Measurements from ENCODE around the gene TRAPPC10.

TRAPPC10 gene, protein sequence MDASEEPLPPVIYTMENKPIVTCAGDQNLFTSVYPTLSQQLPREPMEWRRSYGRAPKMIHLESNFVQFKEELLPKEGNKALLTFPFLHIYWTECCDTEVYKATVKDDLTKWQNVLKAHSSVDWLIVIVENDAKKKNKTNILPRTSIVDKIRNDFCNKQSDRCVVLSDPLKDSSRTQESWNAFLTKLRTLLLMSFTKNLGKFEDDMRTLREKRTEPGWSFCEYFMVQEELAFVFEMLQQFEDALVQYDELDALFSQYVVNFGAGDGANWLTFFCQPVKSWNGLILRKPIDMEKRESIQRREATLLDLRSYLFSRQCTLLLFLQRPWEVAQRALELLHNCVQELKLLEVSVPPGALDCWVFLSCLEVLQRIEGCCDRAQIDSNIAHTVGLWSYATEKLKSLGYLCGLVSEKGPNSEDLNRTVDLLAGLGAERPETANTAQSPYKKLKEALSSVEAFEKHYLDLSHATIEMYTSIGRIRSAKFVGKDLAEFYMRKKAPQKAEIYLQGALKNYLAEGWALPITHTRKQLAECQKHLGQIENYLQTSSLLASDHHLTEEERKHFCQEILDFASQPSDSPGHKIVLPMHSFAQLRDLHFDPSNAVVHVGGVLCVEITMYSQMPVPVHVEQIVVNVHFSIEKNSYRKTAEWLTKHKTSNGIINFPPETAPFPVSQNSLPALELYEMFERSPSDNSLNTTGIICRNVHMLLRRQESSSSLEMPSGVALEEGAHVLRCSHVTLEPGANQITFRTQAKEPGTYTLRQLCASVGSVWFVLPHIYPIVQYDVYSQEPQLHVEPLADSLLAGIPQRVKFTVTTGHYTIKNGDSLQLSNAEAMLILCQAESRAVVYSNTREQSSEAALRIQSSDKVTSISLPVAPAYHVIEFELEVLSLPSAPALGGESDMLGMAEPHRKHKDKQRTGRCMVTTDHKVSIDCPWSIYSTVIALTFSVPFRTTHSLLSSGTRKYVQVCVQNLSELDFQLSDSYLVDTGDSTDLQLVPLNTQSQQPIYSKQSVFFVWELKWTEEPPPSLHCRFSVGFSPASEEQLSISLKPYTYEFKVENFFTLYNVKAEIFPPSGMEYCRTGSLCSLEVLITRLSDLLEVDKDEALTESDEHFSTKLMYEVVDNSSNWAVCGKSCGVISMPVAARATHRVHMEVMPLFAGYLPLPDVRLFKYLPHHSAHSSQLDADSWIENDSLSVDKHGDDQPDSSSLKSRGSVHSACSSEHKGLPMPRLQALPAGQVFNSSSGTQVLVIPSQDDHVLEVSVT

DNA sequence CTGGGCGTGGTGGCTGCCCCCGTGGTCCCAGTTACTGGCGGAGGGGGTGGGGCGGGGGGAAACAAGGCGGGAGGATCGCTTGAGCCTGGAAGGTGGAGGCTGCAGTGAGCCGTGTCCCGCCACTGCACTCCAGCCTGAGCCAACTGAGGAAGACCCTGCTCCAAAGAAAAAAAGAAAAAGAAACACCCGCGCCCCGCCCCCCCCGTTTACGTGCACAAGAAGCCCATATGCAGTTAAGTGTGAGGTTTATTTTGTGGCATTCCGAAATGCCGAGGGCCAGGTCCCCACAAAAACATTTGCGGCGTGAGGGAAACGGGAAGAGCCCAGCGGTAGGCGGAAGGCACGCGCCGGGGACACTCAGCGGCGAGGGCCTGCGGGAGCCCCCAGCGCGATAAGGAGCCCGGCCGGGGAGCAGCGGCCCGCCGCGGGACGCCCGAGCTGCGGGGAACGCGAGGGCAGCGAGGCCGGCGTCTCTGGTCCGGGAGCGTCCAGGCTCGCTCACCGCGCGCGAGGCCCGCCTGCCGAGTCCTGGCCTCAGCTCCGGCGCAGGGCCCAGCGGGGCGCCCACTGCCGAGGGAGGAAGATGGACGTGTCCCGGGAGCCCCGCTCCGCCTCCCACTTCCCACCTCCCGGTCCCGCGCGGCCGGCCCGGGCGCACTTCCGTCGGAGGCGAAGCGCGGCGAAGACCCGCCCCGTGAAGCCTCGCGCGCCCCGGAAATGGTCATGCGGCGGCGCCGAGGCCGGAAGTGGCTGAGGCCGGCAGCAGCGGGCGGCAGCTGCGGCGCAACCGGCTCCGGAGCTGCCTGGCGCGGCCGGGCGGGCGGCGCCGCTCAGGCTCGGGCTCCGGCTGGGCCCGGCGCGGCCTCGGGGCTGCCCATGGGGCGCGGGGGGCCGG, at the start of gene TRAPPC10:
Gene TRAPPC10 (plus strand): TSS at position 731 of the 895 bp plus-strand sequence. CDS start 185 bp downstream, outside the sequence.
- H3K4me1 ChIP-seq (ENCODE audit: control insufficient read depth in 1 of 2, insufficient read depth in 2 of 2, low read length in 2 of 2), result peaks cover 16 to 22% of the 10 kb centered on the region in 2 donors
- H3K9me3 ChIP-seq (ENCODE audit: control insufficient read depth in 1 of 2, low read length in 2 of 2), result no peaks in the 10 kb centered on the region
- peak within 1 kb of the TSS; percentile 92 for H3K27ac ChIP-seq (ENCODE audit: low read depth, low read length)
- no peaks in the 10 kb centered on the region for H3K36me3 ChIP-seq (ENCODE audit: control insufficient read depth in 1 of 2, insufficient read depth in 2 of 2, low read length in 2 of 2)
- H3K4me3 ChIP-seq (ENCODE audit: low read depth in 1 of 2, low read length in 2 of 2), result peak within 1 kb of the TSS; percentile 77 to 79
- H3K9ac ChIP-seq (ENCODE audit: low read depth in 1 of 2, low read length in 2 of 2), result peak within 1 kb of the TSS; percentile 69 to 75
- H3K27me3 ChIP-seq (ENCODE audit: control insufficient read depth in 1 of 2, insufficient read depth in 2 of 2, low read length in 2 of 2), result no peaks in the 10 kb centered on the region

DNA sequence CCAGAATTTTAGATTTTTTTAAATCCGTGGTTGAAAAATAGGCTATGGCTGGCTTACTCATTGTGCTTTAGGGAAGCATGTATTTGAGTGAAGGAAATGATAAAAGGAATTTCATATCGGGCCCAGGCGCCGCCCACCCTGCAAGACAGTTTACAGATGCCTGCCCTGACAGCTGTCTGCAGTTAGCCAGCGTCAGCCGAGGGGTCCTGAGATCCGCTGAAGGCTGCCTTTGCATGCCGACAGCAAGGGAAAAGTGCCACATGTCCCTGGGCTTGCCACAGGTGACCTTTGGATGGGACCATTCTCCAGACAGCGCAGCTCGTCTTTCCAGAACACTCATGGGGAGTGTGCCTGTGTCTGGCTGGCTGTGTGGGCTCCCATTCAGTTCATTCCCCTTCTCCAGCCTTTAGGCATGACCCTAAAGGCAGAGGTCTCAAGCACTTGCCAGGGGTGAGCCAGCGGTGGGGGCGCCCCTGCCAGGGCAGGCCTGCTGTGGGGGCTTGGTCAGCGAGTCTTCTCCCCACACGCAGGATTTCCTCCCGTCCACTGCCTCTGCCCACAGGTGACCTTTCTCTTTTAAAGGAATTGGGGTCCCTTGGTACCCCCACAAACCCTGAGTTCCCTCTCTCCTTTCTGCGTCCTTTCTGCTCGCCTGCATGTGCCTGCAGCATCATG, 46.1 kb upstream of the TRAPPC10 start:
- Histone ChIP-seq H3K27me3 (ENCODE audit: control insufficient read depth in 1 of 2, insufficient read depth in 2 of 2, low read length in 2 of 2) (no peaks in the 10 kb centered on the region), H3K4me3 (ENCODE audit: low read depth in 1 of 2, low read length in 2 of 2) (no peak overlapping the region), H3K4me1 (ENCODE audit: control insufficient read depth in 1 of 2, insufficient read depth in 2 of 2, low read length in 2 of 2) (no peaks in the 10 kb centered on the region), H3K36me3 (ENCODE audit: control insufficient read depth in 1 of 2, insufficient read depth in 2 of 2, low read length in 2 of 2) (peaks cover 23 to 55% of the 10 kb centered on the region in 2 donors), H3K9me3 (ENCODE audit: control insufficient read depth in 1 of 2, low read length in 2 of 2) (no peaks in the 10 kb centered on the region), H3K9ac (ENCODE audit: low read depth in 1 of 2, low read length in 2 of 2) (no peak overlapping the region), H3K27ac (ENCODE audit: low read depth, low read length) (no peak overlapping the region)

DNA sequence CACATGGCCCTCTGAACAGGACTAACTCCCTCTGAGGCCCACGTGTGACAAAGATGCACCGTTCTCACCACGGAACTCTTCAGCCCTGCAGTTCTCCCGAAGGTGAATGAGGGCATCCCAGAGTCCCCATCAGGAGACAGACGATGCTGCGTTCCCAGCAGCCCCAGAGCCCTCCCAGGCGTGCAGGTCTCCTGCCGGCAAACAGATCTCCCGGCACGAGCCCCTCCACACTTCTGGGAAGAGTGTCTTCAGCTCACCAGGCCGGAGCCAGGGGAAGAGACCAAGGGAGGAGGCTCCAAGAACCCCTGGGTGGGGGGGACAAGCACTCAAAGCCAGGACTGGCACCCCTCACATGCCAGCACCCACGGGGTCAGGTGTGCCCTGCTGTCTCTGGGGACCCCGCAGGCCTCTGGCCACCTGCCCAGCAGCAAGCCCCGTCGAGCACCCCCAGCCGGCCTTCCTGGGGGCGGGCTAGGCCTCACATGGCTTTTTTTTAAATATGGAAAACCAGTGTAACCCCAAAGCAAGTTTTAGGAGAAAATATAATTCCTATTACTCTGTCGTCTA, 45.1 kb upstream of the TRAPPC10 start:
- no peak overlapping the region for H3K27ac ChIP-seq (ENCODE audit: low read depth, low read length)
- no peak overlapping the region for H3K9ac ChIP-seq (ENCODE audit: low read depth in 1 of 2, low read length in 2 of 2)
- no peak overlapping the region for H3K4me3 ChIP-seq (ENCODE audit: low read depth in 1 of 2, low read length in 2 of 2)
- no peaks in the 10 kb centered on the region for H3K9me3 ChIP-seq (ENCODE audit: control insufficient read depth in 1 of 2, low read length in 2 of 2)
- H3K36me3 ChIP-seq (ENCODE audit: control insufficient read depth in 1 of 2, insufficient read depth in 2 of 2, low read length in 2 of 2), result peaks cover 26 to 58% of the 10 kb centered on the region in 2 donors
- no peaks in the 10 kb centered on the region for H3K27me3 ChIP-seq (ENCODE audit: control insufficient read depth in 1 of 2, insufficient read depth in 2 of 2, low read length in 2 of 2)
- no peaks in the 10 kb centered on the region for H3K4me1 ChIP-seq (ENCODE audit: control insufficient read depth in 1 of 2, insufficient read depth in 2 of 2, low read length in 2 of 2)

- H3K4me1 ChIP-seq (ENCODE audit: control insufficient read depth in 1 of 2, insufficient read depth in 2 of 2, low read length in 2 of 2), result no peaks in the 10 kb centered on the region
- H3K9ac ChIP-seq (ENCODE audit: low read depth in 1 of 2, low read length in 2 of 2), result no peak overlapping the region
- H3K36me3 ChIP-seq (ENCODE audit: control insufficient read depth in 1 of 2, insufficient read depth in 2 of 2, low read length in 2 of 2), result peaks cover 26 to 61% of the 10 kb centered on the region in 2 donors
- no peaks in the 10 kb centered on the region for H3K9me3 ChIP-seq (ENCODE audit: control insufficient read depth in 1 of 2, low read length in 2 of 2)
- no peaks in the 10 kb centered on the region for H3K27me3 ChIP-seq (ENCODE audit: control insufficient read depth in 1 of 2, insufficient read depth in 2 of 2, low read length in 2 of 2)
- H3K27ac ChIP-seq (ENCODE audit: low read depth, low read length), result no peak overlapping the region
- no peak overlapping the region for H3K4me3 ChIP-seq (ENCODE audit: low read depth in 1 of 2, low read length in 2 of 2)
Measured at GRCh38 chr21:43967981-43968380, 44.1 kb upstream of the TRAPPC10 start.

DNA sequence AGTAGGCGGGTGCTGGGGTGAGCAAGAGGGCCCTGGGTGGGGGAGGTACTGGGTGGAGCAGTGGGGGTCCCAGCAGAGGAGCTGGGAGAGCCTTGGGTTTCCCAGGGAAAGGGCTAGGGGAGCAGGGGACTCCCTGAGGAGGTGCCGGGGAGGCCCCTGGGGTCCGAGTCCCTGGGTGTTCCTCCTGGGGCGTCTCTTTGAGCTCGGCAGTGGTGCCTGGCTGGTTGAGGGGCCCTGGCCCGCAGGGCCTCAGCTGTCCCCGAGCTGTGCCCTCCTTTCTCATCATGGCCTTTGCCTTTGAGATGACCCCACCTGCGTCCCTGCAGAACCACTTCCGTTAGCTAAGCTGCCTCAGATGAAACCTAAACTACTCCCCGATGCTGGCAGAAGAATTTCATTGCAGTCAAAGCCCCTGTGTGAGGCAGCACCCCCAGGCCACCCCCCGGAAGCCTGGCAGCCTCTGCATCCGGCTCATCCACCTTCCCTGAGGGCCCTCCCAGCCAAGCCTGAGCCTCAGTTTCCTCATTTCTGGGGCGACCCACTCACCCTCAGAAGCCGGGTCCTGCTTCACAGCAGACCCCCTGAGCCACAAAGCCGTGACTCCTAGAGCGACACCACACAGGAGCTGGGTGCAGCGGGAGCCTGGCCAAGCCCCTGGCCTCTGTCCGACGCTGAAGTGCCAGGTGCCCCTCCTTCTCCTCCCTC, 43.5 kb upstream of the TRAPPC10 start:
- H3K4me1 ChIP-seq (ENCODE audit: control insufficient read depth in 1 of 2, insufficient read depth in 2 of 2, low read length in 2 of 2), result no peaks in the 10 kb centered on the region
- no peak overlapping the region for H3K9ac ChIP-seq (ENCODE audit: low read depth in 1 of 2, low read length in 2 of 2)
- no peak overlapping the region for H3K4me3 ChIP-seq (ENCODE audit: low read depth in 1 of 2, low read length in 2 of 2)
- no peaks in the 10 kb centered on the region for H3K27me3 ChIP-seq (ENCODE audit: control insufficient read depth in 1 of 2, insufficient read depth in 2 of 2, low read length in 2 of 2)
- peaks cover 26 to 62% of the 10 kb centered on the region in 2 donors for H3K36me3 ChIP-seq (ENCODE audit: control insufficient read depth in 1 of 2, insufficient read depth in 2 of 2, low read length in 2 of 2)
- H3K9me3 ChIP-seq (ENCODE audit: control insufficient read depth in 1 of 2, low read length in 2 of 2), result no peaks in the 10 kb centered on the region
- no peak overlapping the region for H3K27ac ChIP-seq (ENCODE audit: low read depth, low read length)

DNA sequence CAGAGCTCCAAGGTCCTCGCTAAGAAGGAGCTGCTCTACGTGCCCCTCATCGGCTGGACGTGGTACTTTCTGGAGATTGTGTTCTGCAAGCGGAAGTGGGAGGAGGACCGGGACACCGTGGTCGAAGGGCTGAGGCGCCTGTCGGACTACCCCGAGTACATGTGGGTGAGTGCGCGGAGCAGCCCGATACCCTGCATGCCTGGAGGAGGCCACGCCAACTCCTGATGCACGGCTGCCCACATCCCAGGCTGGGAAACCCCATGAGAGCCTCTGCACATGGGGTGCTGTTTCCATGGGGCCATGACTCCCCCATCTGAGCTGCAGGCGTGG, 43.0 kb upstream of the TRAPPC10 start:
- H3K27me3 ChIP-seq (ENCODE audit: control insufficient read depth in 1 of 2, insufficient read depth in 2 of 2, low read length in 2 of 2), result no peaks in the 10 kb centered on the region
- no peaks in the 10 kb centered on the region for H3K4me1 ChIP-seq (ENCODE audit: control insufficient read depth in 1 of 2, insufficient read depth in 2 of 2, low read length in 2 of 2)
- no peak overlapping the region for H3K27ac ChIP-seq (ENCODE audit: low read depth, low read length)
- no peak overlapping the region for H3K4me3 ChIP-seq (ENCODE audit: low read depth in 1 of 2, low read length in 2 of 2)
- H3K36me3 ChIP-seq (ENCODE audit: control insufficient read depth in 1 of 2, insufficient read depth in 2 of 2, low read length in 2 of 2), result peaks cover 26 to 62% of the 10 kb centered on the region in 2 donors
- no peaks in the 10 kb centered on the region for H3K9me3 ChIP-seq (ENCODE audit: control insufficient read depth in 1 of 2, low read length in 2 of 2)
- H3K9ac ChIP-seq (ENCODE audit: low read depth in 1 of 2, low read length in 2 of 2), result no peak overlapping the region

GRCh38 chr21:43970551-43970950, 41.6 kb upstream of the TRAPPC10 start:
- Histone ChIP-seq H3K36me3 (ENCODE audit: control insufficient read depth in 1 of 2, insufficient read depth in 2 of 2, low read length in 2 of 2) (peaks cover 26 to 66% of the 10 kb centered on the region in 2 donors), H3K27ac (ENCODE audit: low read depth, low read length) (no peak overlapping the region)

DNA sequence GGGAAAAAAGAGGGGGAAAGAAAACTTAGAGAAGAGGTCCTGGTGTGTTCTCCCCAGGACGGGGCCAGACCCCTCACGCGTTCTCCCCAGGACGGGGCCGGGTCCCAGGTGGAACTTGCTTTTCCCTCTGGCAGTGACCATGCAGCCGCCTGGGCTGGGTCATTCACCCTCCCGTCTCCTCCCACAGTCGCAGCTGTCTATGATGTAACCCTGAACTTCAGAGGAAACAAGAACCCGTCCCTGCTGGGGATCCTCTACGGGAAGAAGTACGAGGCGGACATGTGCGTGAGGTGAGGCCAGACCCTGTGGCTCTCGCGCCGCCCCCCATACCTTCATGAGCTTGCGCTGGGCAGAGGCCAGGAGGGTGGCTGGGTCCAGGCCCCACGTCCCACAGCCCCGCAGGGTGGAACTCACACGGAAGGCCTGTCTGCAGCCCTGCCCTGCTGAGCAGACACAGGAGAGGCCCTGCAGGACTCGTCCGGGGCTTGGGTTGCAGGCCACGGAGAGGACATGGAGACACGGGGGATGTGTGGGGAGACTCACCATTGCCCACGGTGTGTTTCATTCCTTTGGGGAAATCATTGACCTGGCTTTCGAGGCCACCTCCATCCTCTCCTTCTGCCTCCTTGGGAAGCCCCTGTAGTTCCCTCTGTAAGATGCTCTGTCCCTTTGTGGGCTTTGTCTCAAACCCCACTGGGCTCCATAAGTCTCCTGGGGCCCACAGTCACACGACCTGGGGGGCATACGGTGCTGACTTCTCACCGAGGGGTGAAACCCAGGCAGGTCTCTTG, 40.7 kb upstream of the TRAPPC10 start:
- no peak overlapping the region for H3K9ac ChIP-seq (ENCODE audit: low read depth in 1 of 2, low read length in 2 of 2)
- H3K27me3 ChIP-seq (ENCODE audit: control insufficient read depth in 1 of 2, insufficient read depth in 2 of 2, low read length in 2 of 2), result no peaks in the 10 kb centered on the region
- H3K36me3 ChIP-seq (ENCODE audit: control insufficient read depth in 1 of 2, insufficient read depth in 2 of 2, low read length in 2 of 2), result peaks cover 26 to 64% of the 10 kb centered on the region in 2 donors
- peaks cover 0 to 6% of the 10 kb centered on the region in 2 donors for H3K4me1 ChIP-seq (ENCODE audit: control insufficient read depth in 1 of 2, insufficient read depth in 2 of 2, low read length in 2 of 2)
- H3K9me3 ChIP-seq (ENCODE audit: control insufficient read depth in 1 of 2, low read length in 2 of 2), result no peaks in the 10 kb centered on the region
- no peak overlapping the region for H3K4me3 ChIP-seq (ENCODE audit: low read depth in 1 of 2, low read length in 2 of 2)
- no peak overlapping the region for H3K27ac ChIP-seq (ENCODE audit: low read depth, low read length)

More at GRCh38 chr21:43970551-43970950, 41.6 kb upstream of the TRAPPC10 start:
- Histone ChIP-seq H3K9ac (ENCODE audit: low read depth in 1 of 2, low read length in 2 of 2) (no peak overlapping the region), H3K4me1 (ENCODE audit: control insufficient read depth in 1 of 2, insufficient read depth in 2 of 2, low read length in 2 of 2) (peaks cover 0 to 6% of the 10 kb centered on the region in 2 donors), H3K4me3 (ENCODE audit: low read depth in 1 of 2, low read length in 2 of 2) (no peak overlapping the region), H3K27me3 (ENCODE audit: control insufficient read depth in 1 of 2, insufficient read depth in 2 of 2, low read length in 2 of 2) (no peaks in the 10 kb centered on the region), H3K9me3 (ENCODE audit: control insufficient read depth in 1 of 2, low read length in 2 of 2) (no peaks in the 10 kb centered on the region)
